Measurements from ENCODE around the gene MYBPHL.

MYBPHL gene

DNA sequence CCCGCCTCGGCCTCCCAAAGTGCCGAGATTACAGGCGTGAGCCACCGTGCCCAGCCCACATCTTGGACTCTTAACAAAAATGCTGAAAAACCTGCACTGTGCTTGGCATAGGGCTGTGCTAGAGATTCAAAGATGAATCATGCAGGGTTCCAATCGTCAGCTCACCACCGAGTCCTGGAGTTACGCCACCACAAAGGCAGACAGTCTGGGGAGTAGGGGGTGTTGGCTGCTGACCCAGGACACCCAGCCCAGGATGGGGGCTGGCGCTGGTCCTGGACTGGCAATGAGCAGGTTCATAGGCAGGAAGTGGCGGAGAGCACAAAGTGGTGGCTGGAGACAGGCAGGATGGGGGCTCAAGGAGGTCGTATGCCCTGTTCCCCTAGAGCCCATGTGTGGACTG is 39.8 kb downstream of the MYBPHL start:
- TF ChIP-seq, protein P1, sequence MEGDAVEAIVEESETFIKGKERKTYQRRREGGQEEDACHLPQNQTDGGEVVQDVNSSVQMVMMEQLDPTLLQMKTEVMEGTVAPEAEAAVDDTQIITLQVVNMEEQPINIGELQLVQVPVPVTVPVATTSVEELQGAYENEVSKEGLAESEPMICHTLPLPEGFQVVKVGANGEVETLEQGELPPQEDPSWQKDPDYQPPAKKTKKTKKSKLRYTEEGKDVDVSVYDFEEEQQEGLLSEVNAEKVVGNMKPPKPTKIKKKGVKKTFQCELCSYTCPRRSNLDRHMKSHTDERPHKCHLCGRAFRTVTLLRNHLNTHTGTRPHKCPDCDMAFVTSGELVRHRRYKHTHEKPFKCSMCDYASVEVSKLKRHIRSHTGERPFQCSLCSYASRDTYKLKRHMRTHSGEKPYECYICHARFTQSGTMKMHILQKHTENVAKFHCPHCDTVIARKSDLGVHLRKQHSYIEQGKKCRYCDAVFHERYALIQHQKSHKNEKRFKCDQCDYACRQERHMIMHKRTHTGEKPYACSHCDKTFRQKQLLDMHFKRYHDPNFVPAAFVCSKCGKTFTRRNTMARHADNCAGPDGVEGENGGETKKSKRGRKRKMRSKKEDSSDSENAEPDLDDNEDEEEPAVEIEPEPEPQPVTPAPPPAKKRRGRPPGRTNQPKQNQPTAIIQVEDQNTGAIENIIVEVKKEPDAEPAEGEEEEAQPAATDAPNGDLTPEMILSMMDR (IDR thresholded peaks at IDR 0.05; ENCODE audit: extremely low read depth, insufficient read depth, missing control alignments), result no peak
- DNase-seq (ENCODE audit: low spot score), result no peak
- in situ Hi-C loops (cut with MboI; ENCODE audit: low pct_unique_long_range_greater_than_20kb, low sequenced_read_pairs, unreplicated experiment), result loop anchor here (10.0 kb wide), 1 partner anchor 268 kb away; the partner anchor contains the start of gene GPR61

DNA sequence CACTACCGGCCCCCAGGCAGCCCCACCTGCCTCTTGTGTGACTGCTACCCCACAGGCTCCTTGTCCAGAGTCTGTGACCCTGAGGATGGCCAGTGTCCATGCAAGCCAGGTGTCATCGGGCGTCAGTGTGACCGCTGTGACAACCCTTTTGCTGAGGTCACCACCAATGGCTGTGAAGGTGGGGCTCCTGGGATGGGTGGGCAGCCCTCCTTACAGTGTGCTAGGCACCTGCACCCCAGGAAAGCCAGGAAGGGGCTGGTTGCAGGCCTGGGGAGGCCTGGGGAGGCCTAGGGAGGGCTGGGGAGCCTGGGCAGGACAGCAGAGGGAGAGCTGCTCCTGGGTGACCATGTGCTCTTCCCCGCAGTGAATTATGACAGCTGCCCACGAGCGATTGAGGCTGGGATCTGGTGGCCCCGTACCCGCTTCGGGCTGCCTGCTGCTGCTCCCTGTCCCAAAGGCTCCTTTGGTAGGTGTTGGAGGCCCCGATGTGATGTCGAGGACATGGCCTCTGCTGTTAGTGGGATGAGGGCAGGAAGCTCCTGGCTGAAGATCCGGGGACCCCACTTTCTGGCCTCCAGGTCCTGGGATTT is 41.0 kb downstream of the MYBPHL start:
- TF ChIP-seq, protein P1 (IDR thresholded peaks at IDR 0.05; ENCODE audit: extremely low read depth, insufficient read depth, missing control alignments), result no peak
- no peak for DNase-seq (ENCODE audit: low spot score)
- in situ Hi-C loops (cut with MboI; ENCODE audit: low pct_unique_long_range_greater_than_20kb, low sequenced_read_pairs, unreplicated experiment), result loop anchor here (10.0 kb wide), 1 partner anchor 269 kb away; the partner anchor contains the start of gene GPR61

DNA sequence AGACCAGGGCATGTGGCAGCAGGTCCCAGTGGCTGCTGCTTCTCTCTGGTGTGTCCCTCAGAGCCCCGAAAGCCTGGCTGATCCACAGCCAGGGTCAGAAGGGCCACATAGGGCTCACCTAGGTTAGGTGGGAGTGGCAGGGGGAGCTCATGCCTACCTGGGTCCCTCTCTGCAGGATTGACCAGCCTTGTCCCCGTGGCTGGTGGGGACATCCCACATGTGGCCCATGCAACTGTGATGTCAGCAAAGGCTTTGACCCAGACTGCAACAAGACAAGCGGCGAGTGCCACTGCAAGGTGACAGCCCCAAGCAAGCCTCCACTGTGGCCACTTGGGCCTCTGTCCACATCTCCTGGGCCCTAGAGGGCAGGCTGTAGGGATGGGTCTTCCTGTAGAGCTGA is 41.8 kb downstream of the MYBPHL start:
- TF ChIP-seq, protein P1 (IDR thresholded peaks at IDR 0.05; ENCODE audit: extremely low read depth, insufficient read depth, missing control alignments), result no peak

DNA sequence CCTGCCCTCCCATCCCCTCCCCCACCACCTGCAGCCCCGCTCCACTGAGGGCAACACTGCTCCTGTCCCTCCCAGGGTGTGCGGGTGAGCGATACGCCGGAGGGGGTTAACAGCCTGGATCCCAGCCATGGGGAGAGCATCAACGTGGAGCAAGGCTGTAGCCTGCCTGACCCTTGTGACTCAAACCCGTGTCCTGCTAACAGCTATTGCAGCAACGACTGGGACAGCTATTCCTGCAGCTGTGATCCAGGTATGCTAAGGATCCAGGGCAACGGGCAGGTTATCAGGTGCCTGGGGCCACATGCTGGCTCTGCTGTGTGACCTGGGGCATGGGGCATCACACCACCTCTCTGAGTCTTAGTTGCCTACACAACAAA is 42.4 kb downstream of the MYBPHL start:
- in situ Hi-C loops (cut with MboI; ENCODE audit: low pct_unique_long_range_greater_than_20kb, low sequenced_read_pairs, unreplicated experiment), result loop anchor here (10.0 kb wide), 1 partner anchor 270 kb away; the partner anchor contains the start of gene GPR61
- TF ChIP-seq, protein P1 (IDR thresholded peaks at IDR 0.05; ENCODE audit: extremely low read depth, insufficient read depth, missing control alignments), result no peak
- no peak for DNase-seq (ENCODE audit: low spot score)

More for the DNA sequence above, 41.8 kb downstream of the MYBPHL start:
- in situ Hi-C loops (cut with MboI; ENCODE audit: low pct_unique_long_range_greater_than_20kb, low sequenced_read_pairs, unreplicated experiment), result loop anchor here (10.0 kb wide), 1 partner anchor 270 kb away; the partner anchor contains the start of gene GPR61
- no peak for DNase-seq (ENCODE audit: low spot score)

DNA sequence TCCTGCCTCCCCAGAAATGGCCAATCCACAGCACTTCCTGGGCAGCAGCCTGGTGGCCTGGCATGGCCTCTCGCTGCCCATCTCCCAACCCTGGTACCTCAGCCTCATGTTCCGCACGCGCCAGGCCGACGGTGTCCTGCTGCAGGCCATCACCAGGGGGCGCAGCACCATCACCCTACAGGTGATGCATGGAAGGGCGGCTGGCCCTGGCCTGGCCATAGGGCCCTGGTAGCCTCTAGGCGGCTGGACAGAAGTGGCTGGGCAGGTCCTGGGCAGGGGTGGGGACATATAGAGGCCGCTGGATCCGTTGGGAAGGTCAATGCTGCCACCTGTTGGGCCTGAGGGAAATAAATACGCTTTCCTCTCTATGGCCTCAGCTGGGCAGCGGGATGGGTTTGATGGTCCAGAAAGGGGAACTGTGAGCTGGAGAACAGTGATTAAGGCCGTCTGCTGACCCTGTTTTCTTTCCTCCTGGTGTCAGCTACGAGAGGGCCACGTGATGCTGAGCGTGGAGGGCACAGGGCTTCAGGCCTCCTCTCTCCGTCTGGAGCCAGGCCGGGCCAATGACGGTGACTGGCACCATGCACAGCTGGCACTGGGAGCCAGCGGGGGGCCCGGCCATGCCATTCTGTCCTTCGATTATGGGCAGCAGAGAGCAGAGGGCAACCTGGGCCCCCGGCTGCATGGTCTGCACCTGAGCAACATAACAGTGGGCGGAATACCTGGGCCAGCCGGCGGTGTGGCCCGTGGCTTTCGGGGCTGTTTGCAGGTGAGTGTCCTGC is 43.0 kb downstream of the MYBPHL start:
- peak; percentile 91 for DNase-seq (ENCODE audit: low spot score)
- in situ Hi-C loops (cut with MboI; ENCODE audit: low pct_unique_long_range_greater_than_20kb, low sequenced_read_pairs, unreplicated experiment), result loop anchor here (10.0 kb wide), 1 partner anchor 271 kb away; the partner anchor contains the start of gene GPR61
- TF ChIP-seq, protein P1 (IDR thresholded peaks at IDR 0.05; ENCODE audit: extremely low read depth, insufficient read depth, missing control alignments), result peak; percentile 97

DNA sequence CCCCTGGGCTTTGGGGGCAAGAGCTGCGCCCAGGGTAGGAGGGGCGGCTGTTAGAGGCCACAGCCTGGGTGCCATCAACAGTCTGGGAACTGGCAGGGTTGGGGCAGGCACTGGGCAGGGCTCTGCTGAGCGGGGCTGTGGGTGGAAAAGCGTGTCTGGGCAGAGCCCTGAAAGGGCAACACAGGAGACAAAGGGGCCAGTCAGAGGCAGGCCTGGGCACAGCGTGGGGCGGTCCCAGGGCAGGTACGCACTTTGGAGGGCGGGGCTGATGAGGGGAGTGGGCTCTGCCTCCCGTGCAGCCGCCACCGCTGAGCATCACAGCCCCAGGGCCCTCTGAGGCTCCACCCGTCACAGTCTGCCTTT is 43.6 kb downstream of the MYBPHL start:
- in situ Hi-C loops (cut with MboI; ENCODE audit: low pct_unique_long_range_greater_than_20kb, low sequenced_read_pairs, unreplicated experiment), result loop anchor here (10.0 kb wide), 1 partner anchor 272 kb away; the partner anchor contains the start of gene GPR61
- DNase-seq (ENCODE audit: low spot score), result no peak

More for the DNA sequence above, 43.6 kb downstream of the MYBPHL start:
- TF ChIP-seq, protein P1 (IDR thresholded peaks at IDR 0.05; ENCODE audit: extremely low read depth, insufficient read depth, missing control alignments), result no peak
